Testis (tissue), 3 donors: Measurements from ENCODE around the gene RAPGEF5. TPM values are rescaled to one million over a fixed set of nuclear protein-coding genes. Genes with fewer than 3 reads are reported as not detected.

Experiments used
- DNase-seq: peaks from one replicate; pipeline ENCODE4 v3.0.0-alpha.2; 2019
- H3K27ac ChIP-seq, 2 donors: fragments of 200-600 bp; sonication (generic); one replicate each; pipeline ENCODE4 v1.5.1; 2019
- H3K27me3 ChIP-seq: fragments of 200-600 bp; sonication (generic); one replicate; pipeline ENCODE4 v1.5.1; 2019
- H3K36me3 ChIP-seq: fragments of 200-600 bp; sonication (generic); one replicate; pipeline ENCODE4 v1.5.1; 2017; ENCODE audit warnings: low read depth; ENCODE audit errors: missing control alignments
- H3K4me1 ChIP-seq: fragments of 200-600 bp; sonication (generic); one replicate; pipeline ENCODE4 v1.5.1; 2019
- H3K4me3 ChIP-seq, 2 donors: fragments of 200-600 bp; sonication (generic); one replicate each; pipeline ENCODE4 v1.5.1; 2017 to 2019
- H3K9me3 ChIP-seq: fragments of 200-600 bp; sonication (generic); one replicate; pipeline ENCODE4 v1.5.1; 2017
- CTCF ChIP-seq, 3 experiments: fragments of 450-650 bp in 2 of 3; fragments of 200-600 bp in 1 of 3; sonication (generic) in 1 of 3; IDR thresholded peaks; one replicate each; pipeline ENCODE4 v1.5.1; 2016 to 2019; ENCODE audit warnings: antibody characterized with exemption in 3 of 3, mild to moderate bottlenecking in 2 of 3, moderate library complexity in 1 of 3
- POLR2A ChIP-seq: fragments of 450-650 bp; IDR thresholded peaks from one replicate; pipeline ENCODE4 v1.6.1; 2017; ENCODE audit warnings: antibody characterized with exemption, mild to moderate bottlenecking, moderate library complexity
- WGBS, 2 donors: methylation state at CpG; one replicate each; pipeline ENCODE4 v1.1.5; 2018; 5-methylcytosine and 5-hydroxymethylcytosine counted together
- intact Hi-C: fragments of 100-400 bp; cut with DNase I; formaldehyde crosslinking; loops from one replicate; pipeline ENCODE4 v1.15.1; 2023; ENCODE audit warnings: low total_unique reads
- polyA plus RNA-seq: library from polyadenylated mRNA; stranded (reverse); fragments of 350-450 nt; fragmentation: Illumina TruSeq; extraction: RNeasy Lipid Tissue Mini Kit (QIAGEN cat#74804); gene quantifications from one replicate; pipeline ENCODE4 v1.2.3, GENCODE V29; 2014; ENCODE audit warnings: low read depth, low replicate concordance; ENCODE audit not compliant: insufficient read depth
- total RNA-seq, 2 donors: library from RNA; depleted of rRNA; stranded (reverse); fragments of >200 nt; gene quantifications; one replicate each; pipeline ENCODE4 v1.2.3, GENCODE V29; 2016

RAPGEF5 gene
- total and polyA plus RNA-seq, 3 donors from 2014 or later, result 16.8 to 67.5 (median 63.8) TPM

GRCh38 chr7:22318376-22318775 is 38.6 kb downstream of the RAPGEF5 start:
- TF ChIP-seq POLR2A, result no peak
- no peak for TF ChIP-seq CTCF (IDR thresholded peaks at IDR 0.05)
- WGBS, 2 donors, result 92 to 93% methylated on average over 4 of the region's 4 CpGs
- H3K4me1 ChIP-seq, result no peaks in the 10 kb centered on the region
- H3K36me3 ChIP-seq, result no peaks in the 10 kb centered on the region
- H3K27ac ChIP-seq, result no peak overlapping the region
- intact Hi-C loops, result no loop called here
- H3K4me3 ChIP-seq, result no peak overlapping the region
- H3K27me3 ChIP-seq, result no peaks in the 10 kb centered on the region
- DNase-seq, result no peak
- H3K9me3 ChIP-seq, result no peaks in the 10 kb centered on the region

GRCh38 chr7:22317632-22318031 is 39.3 kb downstream of the RAPGEF5 start:
- H3K9me3 ChIP-seq, result no peaks in the 10 kb centered on the region
- no peak overlapping the region for H3K4me3 ChIP-seq
- intact Hi-C loops, result no loop called here
- no peaks in the 10 kb centered on the region for H3K36me3 ChIP-seq
- no peak for DNase-seq
- no peak overlapping the region for H3K27ac ChIP-seq
- no peaks in the 10 kb centered on the region for H3K27me3 ChIP-seq
- no peaks in the 10 kb centered on the region for H3K4me1 ChIP-seq
- 93 to 96% methylated on average over 4 of the region's 4 CpGs for WGBS, 2 donors
- TF ChIP-seq POLR2A, result no peak
- no peak for TF ChIP-seq CTCF (IDR thresholded peaks at IDR 0.05)

GRCh38 chr7:22316914-22317313 is 40.0 kb downstream of the RAPGEF5 start:
- TF ChIP-seq CTCF (IDR thresholded peaks at IDR 0.05), result no peak
- TF ChIP-seq POLR2A, result no peak
- intact Hi-C loops, result no loop called here
- no peaks in the 10 kb centered on the region for H3K27me3 ChIP-seq
- DNase-seq, result no peak
- no peak overlapping the region for H3K4me3 ChIP-seq
- H3K9me3 ChIP-seq, result no peaks in the 10 kb centered on the region
- WGBS, 2 donors, result 92 to 95% methylated on average over 4 of the region's 4 CpGs
- no peak overlapping the region for H3K27ac ChIP-seq
- H3K4me1 ChIP-seq, result no peaks in the 10 kb centered on the region
- no peaks in the 10 kb centered on the region for H3K36me3 ChIP-seq

GRCh38 chr7:22307816-22308215 is 49.1 kb downstream of the RAPGEF5 start:
- Histone ChIP-seq H3K36me3 (no peaks in the 10 kb centered on the region), H3K4me3 (no peak overlapping the region), H3K9me3 (no peaks in the 10 kb centered on the region), H3K27ac (no peak overlapping the region), H3K27me3 (no peaks in the 10 kb centered on the region), H3K4me1 (peaks cover 10% of the 10 kb centered on the region)
- TF ChIP-seq CTCF (IDR thresholded peaks at IDR 0.05) (no peak), POLR2A (no peak)
- no peak for DNase-seq
- WGBS, 2 donors, result 94% methylated on average over 3 of the region's 3 CpGs
- intact Hi-C loops, result no loop called here

GRCh38 chr7:22305706-22306105 is 51.2 kb downstream of the RAPGEF5 start:
- DNase-seq, result no peak
- TF ChIP-seq CTCF (IDR thresholded peaks at IDR 0.05) (no peak), POLR2A (no peak)
- no peaks in the 10 kb centered on the region for H3K27me3 ChIP-seq
- no peak overlapping the region for H3K4me3 ChIP-seq
- no peaks in the 10 kb centered on the region for H3K9me3 ChIP-seq
- intact Hi-C loops, result no loop called here
- H3K4me1 ChIP-seq, result peaks cover 20% of the 10 kb centered on the region
- no peak overlapping the region for H3K27ac ChIP-seq
- 92 to 93% methylated on average over 2 of the region's 2 CpGs for WGBS, 2 donors
- H3K36me3 ChIP-seq, result no peaks in the 10 kb centered on the region
